DOHH2 (cell line): ENCODE measurements around the gene DGCR6.
"Not testable (repeated sequence)": the region's sequence is repeated elsewhere in the genome, so short reads cannot be mapped to it uniquely, and the experiment has no call there.

Experiments
- EZH2phosphoT487 ChIP-seq: fragments of 200-600 bp; sonication (generic); IDR thresholded peaks from 2 replicates; pipeline ENCODE4 v1.6.1; 2017; ENCODE audit warnings: borderline replicate concordance, mild to moderate bottlenecking, antibody characterized with exemption, low read length, moderate library complexity, mixed read lengths
- TF ChIP-seq, protein P1 (sequence below): fragments of 200-600 bp; sonication (generic); IDR thresholded peaks from one replicate; pipeline ENCODE4 v1.5.1; 2014; ENCODE audit warnings: antibody characterized with exemption, mild to moderate bottlenecking, low read depth, low read length; ENCODE audit not compliant: poor library complexity, severe bottlenecking

DNA sequence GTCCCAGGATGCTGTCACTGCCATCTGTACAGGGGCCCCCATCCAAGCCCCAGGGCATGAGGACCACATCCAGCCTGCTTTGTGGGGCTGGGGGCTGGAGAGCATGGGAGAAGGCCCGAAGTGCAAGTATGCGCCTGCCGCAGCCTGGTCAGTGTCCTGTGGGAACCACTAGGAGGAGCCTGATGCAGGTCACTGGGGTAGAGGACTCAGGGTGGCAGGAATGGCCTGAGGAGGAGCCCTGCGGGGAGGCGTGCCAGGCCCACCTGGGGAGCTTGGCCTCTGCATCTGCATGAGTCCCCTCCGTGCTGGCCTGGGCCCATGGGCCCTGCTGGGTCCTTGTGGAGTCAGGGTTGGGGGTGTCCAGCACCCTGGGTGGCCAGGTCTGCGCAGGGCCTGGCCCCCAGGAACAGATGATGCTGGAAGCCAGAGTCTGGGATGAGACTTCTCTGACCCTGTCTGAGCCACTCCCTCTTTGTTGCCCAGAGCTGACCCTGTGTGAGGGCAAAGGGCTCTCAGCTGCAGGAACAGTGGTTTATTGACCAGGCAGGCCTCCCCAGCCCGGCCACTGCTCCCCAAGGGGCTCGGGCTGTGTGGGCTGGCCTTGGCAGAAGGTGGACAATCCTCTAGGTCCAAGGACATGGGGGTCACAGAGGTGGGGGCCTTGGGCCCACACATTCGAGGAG, 6.3 kb downstream of the DGCR6 start:
- TF ChIP-seq, protein P1, sequence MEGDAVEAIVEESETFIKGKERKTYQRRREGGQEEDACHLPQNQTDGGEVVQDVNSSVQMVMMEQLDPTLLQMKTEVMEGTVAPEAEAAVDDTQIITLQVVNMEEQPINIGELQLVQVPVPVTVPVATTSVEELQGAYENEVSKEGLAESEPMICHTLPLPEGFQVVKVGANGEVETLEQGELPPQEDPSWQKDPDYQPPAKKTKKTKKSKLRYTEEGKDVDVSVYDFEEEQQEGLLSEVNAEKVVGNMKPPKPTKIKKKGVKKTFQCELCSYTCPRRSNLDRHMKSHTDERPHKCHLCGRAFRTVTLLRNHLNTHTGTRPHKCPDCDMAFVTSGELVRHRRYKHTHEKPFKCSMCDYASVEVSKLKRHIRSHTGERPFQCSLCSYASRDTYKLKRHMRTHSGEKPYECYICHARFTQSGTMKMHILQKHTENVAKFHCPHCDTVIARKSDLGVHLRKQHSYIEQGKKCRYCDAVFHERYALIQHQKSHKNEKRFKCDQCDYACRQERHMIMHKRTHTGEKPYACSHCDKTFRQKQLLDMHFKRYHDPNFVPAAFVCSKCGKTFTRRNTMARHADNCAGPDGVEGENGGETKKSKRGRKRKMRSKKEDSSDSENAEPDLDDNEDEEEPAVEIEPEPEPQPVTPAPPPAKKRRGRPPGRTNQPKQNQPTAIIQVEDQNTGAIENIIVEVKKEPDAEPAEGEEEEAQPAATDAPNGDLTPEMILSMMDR = not testable (repeated sequence)
- not testable (repeated sequence) for TF ChIP-seq EZH2phosphoT487
